SJCRH30 (cell line): ENCODE data around the gene DPP4. TPM values are rescaled to one million over a fixed set of nuclear protein-coding genes. Genes with fewer than 3 reads are reported as not detected.
"Not testable (repeated sequence)": the region's sequence is repeated elsewhere in the genome, so short reads cannot be mapped to it uniquely, and the experiment has no call there.

Experiments
- DNase-seq, 2 experiments: peaks; one replicate each; pipeline ENCODE4 v3.0.0-alpha.2; 2015 to 2020
- H3K27ac ChIP-seq: fragments of 250-450 bp; sonication (Bioruptor Pico); 2 replicates; pipeline ENCODE4 v1.5.1; 2020; ENCODE audit warnings: mild to moderate bottlenecking, moderate library complexity
- H3K27me3 ChIP-seq: fragments of 250-450 bp; sonication (Bioruptor Pico); 2 replicates; pipeline ENCODE4 v1.5.1; 2020; ENCODE audit warnings: mild to moderate bottlenecking, moderate library complexity
- H3K36me3 ChIP-seq: fragments of 250-450 bp; sonication (Bioruptor Pico); 2 replicates; pipeline ENCODE4 v1.5.1; 2020; ENCODE audit warnings: mild to moderate bottlenecking, moderate library complexity
- H3K4me1 ChIP-seq: fragments of 250-450 bp; sonication (Bioruptor Pico); 2 replicates; pipeline ENCODE4 v1.5.1; 2020; ENCODE audit warnings: mild to moderate bottlenecking, moderate library complexity
- H3K4me3 ChIP-seq: fragments of 250-450 bp; sonication (Bioruptor Pico); 2 replicates; pipeline ENCODE4 v1.5.1; 2020; ENCODE audit warnings: mild to moderate bottlenecking, moderate library complexity
- H3K9me3 ChIP-seq: fragments of 250-450 bp; sonication (Bioruptor Pico); replicated peaks from 2 replicates; pipeline ENCODE4 v1.5.1; 2020; ENCODE audit warnings: mild to moderate bottlenecking, moderate library complexity
- total RNA-seq: library from RNA; depleted of rRNA; stranded (reverse); fragments of >200 nt; shearing (Covaris generic); gene quantifications from 2 replicates; pipeline ENCODE4 v1.2.3, GENCODE V29; 2014

The DPP4 gene
- total RNA-seq, 1 experiment from 2014 or later, result not detected

DNA sequence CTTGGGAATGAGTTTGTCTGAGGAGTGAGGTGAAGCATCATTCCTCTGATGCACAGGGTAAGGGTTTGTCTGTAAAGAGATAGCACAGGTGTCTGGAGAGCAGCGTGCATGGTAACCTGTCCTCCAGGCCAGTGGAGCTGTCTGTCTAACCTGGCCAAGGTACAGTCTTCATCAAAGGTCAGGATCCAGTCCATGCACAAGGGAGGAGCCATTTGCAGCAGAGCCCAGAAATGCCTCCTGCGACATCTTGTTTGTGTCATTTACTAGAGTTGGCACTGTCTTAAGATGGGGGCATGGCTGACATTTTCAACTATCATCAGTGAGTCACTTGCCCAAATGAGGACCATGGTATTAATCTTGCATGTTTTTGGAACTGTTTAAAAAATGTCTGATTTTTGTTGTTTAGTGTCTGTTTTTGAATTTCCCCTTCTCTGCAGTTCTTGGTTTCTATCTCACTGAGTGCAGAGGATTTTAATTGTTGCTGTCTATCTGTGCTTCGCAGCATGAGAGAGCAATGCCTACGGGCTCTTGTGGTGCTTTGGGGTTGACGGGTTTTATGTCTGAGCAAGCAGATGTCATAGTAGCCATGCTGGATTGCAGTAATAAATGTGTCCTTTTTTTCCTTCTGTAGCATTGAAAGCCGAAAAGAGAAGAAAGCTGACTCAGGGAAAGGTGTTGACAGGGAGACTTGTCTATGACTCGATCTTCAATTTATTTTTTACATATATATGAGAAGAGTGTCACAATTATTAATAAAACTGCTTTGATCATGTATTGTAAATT lies 91.3 kb downstream of the DPP4 start:
- no peak overlapping the region for H3K4me3 ChIP-seq
- DNase-seq, result no peak
- H3K27ac ChIP-seq, result no peak overlapping the region
- no peaks in the 10 kb centered on the region for H3K9me3 ChIP-seq
- H3K36me3 ChIP-seq, result no peaks in the 10 kb centered on the region
- H3K27me3 ChIP-seq, result no peaks in the 10 kb centered on the region
- no peaks in the 10 kb centered on the region for H3K4me1 ChIP-seq

DNA sequence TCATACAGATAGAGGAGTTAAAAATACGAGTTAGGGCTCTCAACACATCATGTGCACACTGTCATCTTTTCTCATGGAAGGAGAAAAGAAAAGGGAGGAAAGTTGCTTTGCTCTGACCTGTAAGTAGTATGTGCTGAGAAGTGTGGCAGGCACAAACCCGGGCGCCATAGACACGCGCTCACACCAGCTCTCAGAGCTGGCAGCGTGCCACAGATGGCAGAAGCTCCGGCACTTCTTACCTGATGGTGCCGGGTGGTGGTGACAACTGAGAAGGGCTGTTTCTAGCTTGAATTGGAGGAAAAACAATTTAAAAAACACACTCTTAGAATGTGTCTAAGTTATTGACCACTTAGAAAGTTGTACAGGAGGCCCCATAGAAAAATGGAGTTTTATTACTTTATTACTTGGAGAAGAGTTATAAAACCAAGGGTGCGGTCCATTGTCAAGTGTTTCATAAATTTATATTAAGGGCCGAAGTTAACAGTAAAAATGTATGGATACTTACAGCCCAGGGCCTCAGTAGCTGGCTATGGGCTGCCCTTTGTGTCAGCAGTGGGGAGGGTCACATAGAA lies 92.2 kb downstream of the DPP4 start:
- Histone ChIP-seq H3K27ac (no peak overlapping the region), H3K36me3 (no peaks in the 10 kb centered on the region), H3K4me1 (no peaks in the 10 kb centered on the region), H3K4me3 (no peak overlapping the region), H3K27me3 (no peaks in the 10 kb centered on the region), H3K9me3 (no peaks in the 10 kb centered on the region)
- no peak for DNase-seq

- H3K27ac ChIP-seq, result no peak overlapping the region
- DNase-seq, result no peak
- H3K36me3 ChIP-seq, result no peaks in the 10 kb centered on the region
- H3K27me3 ChIP-seq, result no peaks in the 10 kb centered on the region
- no peak overlapping the region for H3K4me3 ChIP-seq
- H3K9me3 ChIP-seq, result no peaks in the 10 kb centered on the region
- no peaks in the 10 kb centered on the region for H3K4me1 ChIP-seq
These were observed 93.0 kb downstream of the DPP4 start for GRCh38 chr2:161980976-161981375.

- Histone ChIP-seq H3K9me3 (no peaks in the 10 kb centered on the region), H3K4me3 (no peak overlapping the region), H3K27me3 (no peaks in the 10 kb centered on the region), H3K27ac (no peak overlapping the region), H3K36me3 (no peaks in the 10 kb centered on the region), H3K4me1 (no peaks in the 10 kb centered on the region)
- DNase-seq, result no peak
These were observed 94.5 kb downstream of the DPP4 start for GRCh38 chr2:161979490-161979889.

GRCh38 chr2:161977926-161978325 lies 96.1 kb downstream of the DPP4 start:
- not testable (repeated sequence) for H3K27me3 ChIP-seq, H3K4me3 ChIP-seq, H3K36me3 ChIP-seq, H3K9me3 ChIP-seq, H3K27ac ChIP-seq, DNase-seq, H3K4me1 ChIP-seq

GRCh38 chr2:161976917-161977316 lies 97.1 kb downstream of the DPP4 start:
- Histone ChIP-seq H3K36me3 (no peaks in the 10 kb centered on the region), H3K9me3 (no peaks in the 10 kb centered on the region; the same call in 1 of the 2 replicates), H3K27me3 (no peaks in the 10 kb centered on the region), H3K4me3 (no peak overlapping the region), H3K27ac (no peak overlapping the region), H3K4me1 (no peaks in the 10 kb centered on the region)
- DNase-seq, result no peak

- Histone ChIP-seq H3K27me3 (no peaks in the 10 kb centered on the region), H3K27ac (no peak overlapping the region), H3K9me3 (no peaks in the 10 kb centered on the region; the same call in 1 of the 2 replicates), H3K36me3 (no peaks in the 10 kb centered on the region), H3K4me3 (no peak overlapping the region), H3K4me1 (no peaks in the 10 kb centered on the region)
- no peak for DNase-seq
These were observed 97.7 kb downstream of the DPP4 start for GRCh38 chr2:161976295-161976694.

- H3K4me3 ChIP-seq, result no peak overlapping the region
- DNase-seq, result no peak
- H3K27ac ChIP-seq, result no peak overlapping the region
- no peaks in the 10 kb centered on the region for H3K36me3 ChIP-seq
- no peaks in the 10 kb centered on the region for H3K27me3 ChIP-seq
- H3K9me3 ChIP-seq, result no peaks in the 10 kb centered on the region; the same call in 1 of the 2 replicates
- H3K4me1 ChIP-seq, result no peaks in the 10 kb centered on the region
These were observed 98.2 kb downstream of the DPP4 start for GRCh38 chr2:161975813-161976160.

GRCh38 chr2:161975062-161975812 lies 98.8 kb downstream of the DPP4 start:
- no peak for DNase-seq
- H3K4me3 ChIP-seq, result no peak overlapping the region
- H3K4me1 ChIP-seq, result no peaks in the 10 kb centered on the region
- no peak overlapping the region for H3K27ac ChIP-seq
- H3K9me3 ChIP-seq, result no peaks in the 10 kb centered on the region; the same call in 1 of the 2 replicates
- no peaks in the 10 kb centered on the region for H3K36me3 ChIP-seq
- no peaks in the 10 kb centered on the region for H3K27me3 ChIP-seq

GRCh38 chr2:161974461-161974860 lies 99.6 kb downstream of the DPP4 start:
- Histone ChIP-seq H3K9me3 (no peaks in the 10 kb centered on the region; the same call in 1 of the 2 replicates), H3K27me3 (no peaks in the 10 kb centered on the region), H3K36me3 (no peaks in the 10 kb centered on the region), H3K27ac (no peak overlapping the region), H3K4me3 (no peak overlapping the region), H3K4me1 (no peaks in the 10 kb centered on the region)
- DNase-seq, result no peak

DNA sequence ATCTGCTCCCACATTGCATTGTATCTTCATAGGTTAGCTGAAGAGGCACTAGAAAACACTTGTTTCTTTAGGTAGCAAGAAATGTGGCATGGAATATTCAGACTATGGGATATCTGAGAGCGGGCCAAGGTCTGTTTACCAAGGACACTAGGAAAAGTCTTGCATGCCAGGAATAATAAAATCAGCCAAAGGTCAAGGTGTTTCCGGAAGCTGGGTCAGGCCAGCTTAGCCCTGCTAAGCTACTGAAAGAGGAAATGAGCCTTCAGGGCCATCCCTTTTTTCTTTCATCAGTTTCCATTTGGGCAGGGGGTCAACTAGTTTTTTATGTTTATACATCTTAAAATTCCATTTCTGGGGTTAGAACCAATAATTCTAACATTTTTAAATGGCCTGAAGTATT lies 101.1 kb downstream of the DPP4 start:
- Histone ChIP-seq H3K4me1 (no peaks in the 10 kb centered on the region), H3K27me3 (no peaks in the 10 kb centered on the region), H3K4me3 (no peak overlapping the region), H3K36me3 (no peaks in the 10 kb centered on the region), H3K27ac (no peak overlapping the region), H3K9me3 (no peaks in the 10 kb centered on the region; the same call in 1 of the 2 replicates)
- DNase-seq, result no peak

GRCh38 chr2:161972232-161972631 lies 101.8 kb downstream of the DPP4 start:
- H3K36me3 ChIP-seq, result no peaks in the 10 kb centered on the region
- H3K27ac ChIP-seq, result no peak overlapping the region
- no peak for DNase-seq
- no peaks in the 10 kb centered on the region for H3K4me1 ChIP-seq
- no peak overlapping the region for H3K4me3 ChIP-seq
- no peaks in the 10 kb centered on the region for H3K27me3 ChIP-seq
- no peaks in the 10 kb centered on the region; the same call in 1 of the 2 replicates for H3K9me3 ChIP-seq

- Histone ChIP-seq H3K27me3 (no peaks in the 10 kb centered on the region), H3K9me3 (no peaks in the 10 kb centered on the region; the same call in 1 of the 2 replicates), H3K4me3 (no peak overlapping the region), H3K4me1 (no peaks in the 10 kb centered on the region), H3K27ac (no peak overlapping the region), H3K36me3 (no peaks in the 10 kb centered on the region)
- DNase-seq, result no peak
These were observed 102.5 kb downstream of the DPP4 start for GRCh38 chr2:161971551-161971950.

GRCh38 chr2:161969159-161969558 lies 104.9 kb downstream of the DPP4 start:
- no peak overlapping the region for H3K27ac ChIP-seq
- H3K27me3 ChIP-seq, result no peaks in the 10 kb centered on the region
- no peaks in the 10 kb centered on the region for H3K4me1 ChIP-seq
- DNase-seq, result no peak
- no peak overlapping the region for H3K4me3 ChIP-seq
- no peaks in the 10 kb centered on the region; the same call in 1 of the 2 replicates for H3K9me3 ChIP-seq
- H3K36me3 ChIP-seq, result no peaks in the 10 kb centered on the region

DNA sequence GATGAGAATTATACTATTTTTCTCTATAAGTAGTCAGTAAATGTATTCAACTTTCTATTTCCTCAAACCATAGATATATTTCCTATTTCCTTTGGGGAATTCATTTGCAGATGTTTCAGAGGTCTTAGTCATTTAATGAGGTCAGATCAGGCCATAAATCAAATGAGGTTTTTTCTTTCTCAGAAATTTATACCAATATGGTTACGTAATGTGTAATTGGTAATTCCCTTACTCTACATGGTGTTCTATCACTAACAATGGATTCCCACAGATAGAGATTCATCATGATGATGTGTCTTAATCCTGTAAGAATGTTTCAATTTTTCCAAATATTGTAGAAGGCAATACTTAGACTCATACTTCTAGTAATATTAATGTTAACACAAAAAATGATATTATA lies 108.0 kb downstream of the DPP4 start:
- DNase-seq, result no peak

More for the DNA sequence above, 108.0 kb downstream of the DPP4 start:
- Histone ChIP-seq H3K27ac (no peak overlapping the region), H3K9me3 (no peaks in the 10 kb centered on the region), H3K27me3 (no peaks in the 10 kb centered on the region), H3K4me3 (no peak overlapping the region), H3K4me1 (no peaks in the 10 kb centered on the region), H3K36me3 (no peaks in the 10 kb centered on the region)
